Heart left ventricle (tissue), 16 donors: Measurements from ENCODE around the gene TEKT2. TPM values are rescaled to one million over a fixed set of nuclear protein-coding genes. Genes with fewer than 3 reads are reported as not detected.

ENCODE experiments used
- ATAC-seq, 4 donors: fragments of 200-7000 bp; cut with Tn5 transposase; one replicate each; pipeline ENCODE4 v1.9.1; 2020 to 2022; ENCODE audit warnings: moderate library complexity in 4 of 4, mild to moderate bottlenecking in 3 of 4, moderate number of reproducible peaks in 1 of 4
- DNase-seq, 5 donors: peaks; one replicate each; pipeline ENCODE4 v3.0.0-alpha.2; 2020
- H3K27ac ChIP-seq, 12 donors: fragments of 200-600 bp; sonication (generic) in 4 of 12; one replicate each; pipeline versions ENCODE4 v1.5.0 to v1.8.0; 2016 to 2022; ENCODE audit warnings: mild to moderate bottlenecking in 2 of 12
- H3K27me3 ChIP-seq, 9 donors: fragments of 200-600 bp; sonication (generic) in 2 of 9; one replicate each; pipeline versions ENCODE4 v1.5.1 to v1.8.0; 2016 to 2022; ENCODE audit warnings: mild to moderate bottlenecking in 3 of 9
- H3K36me3 ChIP-seq, 9 donors: fragments of 200-600 bp; sonication (generic) in 2 of 9; one replicate each; pipeline versions ENCODE4 v1.5.0 to v1.8.0; 2018 to 2022; ENCODE audit warnings: mild to moderate bottlenecking in 2 of 9
- H3K4me1 ChIP-seq, 12 donors: fragments of 200-600 bp; sonication (generic) in 4 of 12; one replicate each; pipeline versions ENCODE4 v1.5.0 to v1.8.0; 2016 to 2022; ENCODE audit warnings: mild to moderate bottlenecking in 3 of 12
- H3K4me3 ChIP-seq, 12 donors: fragments of 200-600 bp; sonication (generic) in 4 of 12; one replicate each; pipeline versions ENCODE4 v1.5.0 to v1.8.0; 2017 to 2022; ENCODE audit warnings: mild to moderate bottlenecking in 9 of 12, moderate library complexity in 4 of 12
- H3K9me3 ChIP-seq, 12 donors: fragments of 200-600 bp; sonication (generic) in 4 of 12; one replicate each; pipeline versions ENCODE4 v1.5.0 to v1.8.0; 2016 to 2022; ENCODE audit warnings: mild to moderate bottlenecking in 1 of 12
- POLR2A ChIP-seq, 2 donors: fragments of 450-650 bp; IDR thresholded peaks; one replicate each; pipeline ENCODE4 v1.6.1; 2017; ENCODE audit warnings: antibody characterized with exemption in 2 of 2, mild to moderate bottlenecking in 2 of 2, moderate library complexity in 2 of 2
- WGBS, 4 donors: extraction: QIAGEN DNeasy Blood & Tissue Kit in 2 of 4; methylation state at CpG; one replicate each; pipeline versions ENCODE4 v1.1.5 to v1.1.7; 2013 to 2018; 5-methylcytosine and 5-hydroxymethylcytosine counted together
- intact Hi-C, 10 donors: fragments of 100-400 bp; cut with DNase I; formaldehyde crosslinking; loops; one replicate each; pipeline versions ENCODE4 v1.11.1 to v1.14.2; 2022
- long read RNA-seq, 3 donors: library from polyadenylated mRNA; unstranded; transcript quantifications; one replicate each; pipeline ENCODE4 v2.0.0, GENCODE V29; 2020 to 2021
- polyA plus RNA-seq, 2 donors: library from polyadenylated mRNA; stranded (reverse); fragments of 200-250 nt; gene quantifications; one replicate each; pipeline ENCODE4 v1.2.3, GENCODE V29; 2013
- total RNA-seq, 9 donors: library from RNA; depleted of rRNA in 2 of 9; stranded (reverse); fragments of >200 nt in 2 of 9; fragmentation: NEBNext Ultra II Directional in 3 of 9; extraction: Animal tissue kit (Norgen Biotek cat#: 25700) in 3 of 9; gene quantifications; one replicate each; pipeline versions ENCODE4 v1.1.0 to v1.2.4, GENCODE V29; 2016 to 2023
- TF ChIP-seq, protein P1 (sequence below), 12 donors: fragments of 200-600 bp; sonication (generic) in 4 of 12; IDR thresholded peaks; one replicate each; pipeline versions ENCODE4 v1.5.0 to v1.8.0; 2018 to 2022; ENCODE audit warnings: antibody characterized with exemption in 12 of 12, mild to moderate bottlenecking in 5 of 12
- donor health status: ischemic (EF 13 %, LVEDD 7.1; RV severe dilation, severe dysfunction).
- donor health status: healthy with polysubstance abuse.
- donor health status: DM: no; HTN: yes; CAD: no.
- donor health status: DM: no; HTN: no; CAD: no.
- donor health status: ischemic (EF 25% LVEDD 6.9; RV normal size, moderate dysfunction).
- donor health status: ischemic (EF 25% LVEDD 5.7; RV mildly dilated, moderate dysfunction).
- donor health status: healthy.
- donor health status: DM: yes; HTN: yes; CAD: no.
- donor health status: ischemic (EF 35%, LVEDD 5.7; RV mildly dilated, moderate dysfunction).
- donor health status: nonischemic (EF 11% LVEDD 7.7; RV severe dilation, severe dysfunction).
- donor health status: DM: yes; HTN: yes; CAD: no.
- donor health status: PGD.
- donor health status: ischemic (EF 29% LVEDD 5.4; RV normal size, mild dysfunction).
- donor health status: nonischemic (EF 23%, LVEDD 6.1; RV moderate dilation, normal function).

TEKT2 gene
- total RNA-seq, result under 1 TPM in 3 of 9 donors, not detected in 6; 0.17 to 0.23 (median 0.20) TPM
- under 1 TPM in 1 of 2 donors, not detected in 1; 0.07 TPM for polyA plus RNA-seq
- long read RNA-seq, donor 1, result 0 reads
- long read RNA-seq, donor 2, result 0 reads
- long read RNA-seq, donor 3, result 0 reads

- Histone ChIP-seq H3K4me3 (peak within 1 kb of the TSS in 11 of 12 donors; percentile 27 to 55 (median 50)), H3K36me3 (no peaks in the 10 kb centered on the region), H3K27ac (peak within 1 kb of the TSS in 1 of 12 donors; percentile 50), H3K4me1 (peaks cover 0 to 19% (median 11%) of the 10 kb centered on the region in 12 donors), H3K9me3 (no peaks in the 10 kb centered on the region), H3K27me3 (peaks cover 0 to 26% (median 5%) of the 10 kb centered on the region in 9 donors)
- ATAC-seq (no peak), DNase-seq (no peak)
- WGBS, 4 donors, result 13 to 22% (median 17%) methylated on average over 34 to 59 of the region's 59 CpGs
- intact Hi-C loops, result loop anchor here in 2 of 10 donors (10.0 kb wide), 2 partner anchors 199 to 229 kb away; partner anchors contain the start of gene AGO1 (in 1 of the 2)
- TF ChIP-seq, protein P1, sequence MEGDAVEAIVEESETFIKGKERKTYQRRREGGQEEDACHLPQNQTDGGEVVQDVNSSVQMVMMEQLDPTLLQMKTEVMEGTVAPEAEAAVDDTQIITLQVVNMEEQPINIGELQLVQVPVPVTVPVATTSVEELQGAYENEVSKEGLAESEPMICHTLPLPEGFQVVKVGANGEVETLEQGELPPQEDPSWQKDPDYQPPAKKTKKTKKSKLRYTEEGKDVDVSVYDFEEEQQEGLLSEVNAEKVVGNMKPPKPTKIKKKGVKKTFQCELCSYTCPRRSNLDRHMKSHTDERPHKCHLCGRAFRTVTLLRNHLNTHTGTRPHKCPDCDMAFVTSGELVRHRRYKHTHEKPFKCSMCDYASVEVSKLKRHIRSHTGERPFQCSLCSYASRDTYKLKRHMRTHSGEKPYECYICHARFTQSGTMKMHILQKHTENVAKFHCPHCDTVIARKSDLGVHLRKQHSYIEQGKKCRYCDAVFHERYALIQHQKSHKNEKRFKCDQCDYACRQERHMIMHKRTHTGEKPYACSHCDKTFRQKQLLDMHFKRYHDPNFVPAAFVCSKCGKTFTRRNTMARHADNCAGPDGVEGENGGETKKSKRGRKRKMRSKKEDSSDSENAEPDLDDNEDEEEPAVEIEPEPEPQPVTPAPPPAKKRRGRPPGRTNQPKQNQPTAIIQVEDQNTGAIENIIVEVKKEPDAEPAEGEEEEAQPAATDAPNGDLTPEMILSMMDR (IDR thresholded peaks at IDR 0.05), result no peak
- TF ChIP-seq POLR2A (IDR thresholded peaks at IDR 0.05), result no peak
Measured at GRCh38 chr1:36083635-36084496, at the start of gene TEKT2. TEKT2 (plus strand) TSS chr1:36084094; CDS start chr1:36084922, 828 bp downstream.

- peaks cover 0 to 17% (median 0%) of the 10 kb centered on the region in 12 donors for H3K4me1 ChIP-seq
- H3K4me3 ChIP-seq, result no peak overlapping the region
- TF ChIP-seq POLR2A (IDR thresholded peaks at IDR 0.05), result no peak
- TF ChIP-seq, protein P1 (IDR thresholded peaks at IDR 0.05), result no peak
- peaks cover 0 to 99% (median 70%) of the 10 kb centered on the region in 9 donors for H3K36me3 ChIP-seq
- peak overlapping the region in 1 of 12 donors; percentile 83 for H3K27ac ChIP-seq
- H3K9me3 ChIP-seq, result no peaks in the 10 kb centered on the region
- H3K27me3 ChIP-seq, result no peaks in the 10 kb centered on the region
- DNase-seq (no peak), ATAC-seq (peak in 1 of 4 donors; percentile 63)
- intact Hi-C loops, result no loop called here
Measured at GRCh38 chr1:36034692-36035091, 49.2 kb upstream of the TEKT2 start.

DNA sequence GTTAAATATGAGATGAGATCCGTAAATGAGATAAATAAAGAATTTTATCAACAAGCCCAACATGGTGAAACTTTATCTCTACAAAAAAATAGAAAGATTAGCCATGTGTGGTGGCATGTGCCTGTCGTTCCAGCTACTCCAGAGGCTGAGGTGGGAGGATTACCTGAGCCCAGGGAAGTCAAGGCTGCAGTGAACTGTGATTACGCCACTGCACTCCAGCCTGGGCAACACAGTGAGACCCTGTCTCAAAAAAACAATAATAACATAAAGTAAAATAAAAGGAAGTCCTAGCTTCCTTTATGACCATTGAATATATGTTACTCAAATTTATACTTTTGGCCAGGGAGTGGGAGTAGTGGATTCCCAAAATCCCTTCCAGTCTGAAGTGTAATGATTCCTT lies 48.7 kb upstream of the TEKT2 start:
- WGBS, 4 donors, result 81 to 84% (median 82%) methylated on average over 3 of the region's 3 CpGs
- Histone ChIP-seq H3K27ac (peak overlapping the region in 1 of 12 donors; percentile 83), H3K9me3 (no peaks in the 10 kb centered on the region), H3K4me3 (no peak overlapping the region), H3K27me3 (no peaks in the 10 kb centered on the region), H3K36me3 (peaks cover 0 to 99% (median 70%) of the 10 kb centered on the region in 9 donors), H3K4me1 (peaks cover 0 to 17% (median 0%) of the 10 kb centered on the region in 12 donors)
- DNase-seq (no peak), ATAC-seq (no peak)
- TF ChIP-seq POLR2A (IDR thresholded peaks at IDR 0.05), result no peak
- TF ChIP-seq, protein P1 (IDR thresholded peaks at IDR 0.05), result no peak
- intact Hi-C loops, result no loop called here

DNA sequence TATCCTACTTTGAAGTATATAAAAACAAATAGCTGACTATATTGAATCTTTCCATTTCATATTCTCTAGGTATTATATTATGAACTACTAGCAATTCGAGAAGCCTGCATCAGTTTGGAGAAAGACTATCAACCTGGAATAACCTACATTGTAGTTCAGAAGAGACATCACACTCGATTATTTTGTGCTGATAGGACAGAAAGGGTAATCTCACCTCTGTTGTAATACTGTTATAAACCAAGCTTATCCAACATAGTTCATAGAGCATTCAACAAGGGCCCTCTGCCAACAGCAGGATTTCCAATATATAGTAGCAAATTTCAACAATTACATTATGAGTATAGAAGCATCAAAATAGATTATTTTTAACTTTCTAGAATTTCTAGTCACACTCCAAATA lies 43.7 kb upstream of the TEKT2 start:
- Histone ChIP-seq H3K4me1 (peaks cover 0 to 5% (median 0%) of the 10 kb centered on the region in 12 donors), H3K27me3 (no peaks in the 10 kb centered on the region), H3K36me3 (peaks cover 0 to 100% (median 88%) of the 10 kb centered on the region in 9 donors), H3K27ac (no peak overlapping the region), H3K9me3 (no peaks in the 10 kb centered on the region), H3K4me3 (no peak overlapping the region)
- WGBS, 4 donors, result 80 to 95% (median 92%) methylated on average over 2 of the region's 2 CpGs
- intact Hi-C loops, result no loop called here
- no peak for ATAC-seq
- TF ChIP-seq, protein P1 (IDR thresholded peaks at IDR 0.05), result no peak
- TF ChIP-seq POLR2A (IDR thresholded peaks at IDR 0.05), result no peak
- DNase-seq, result no peak
